Bronchial epithelial cell (primary cell): ENCODE data around the gene ADPGK. TPM values are rescaled to one million over a fixed set of nuclear protein-coding genes. Genes with fewer than 3 reads are reported as not detected.

Experiments used
- DNase-seq: peaks from one replicate; pipeline ENCODE4 v3.0.0-alpha.2; 2010; ENCODE audit warnings: low read depth
- FAIRE-seq: peaks from 2 replicates; lab custom pipeline; 2011; peaks lifted over from hg19 to GRCh38; lab: Jason Lieb, UNC
- H3K27me3 ChIP-seq: 2 replicates; pipeline ENCODE4 v1.5.1; 2011; ENCODE audit warnings: low read length; ENCODE audit not compliant: control insufficient read depth, insufficient read depth
- H3K36me3 ChIP-seq: 2 replicates; pipeline ENCODE4 v1.5.1; 2011; ENCODE audit warnings: low read length; ENCODE audit not compliant: control insufficient read depth, insufficient read depth
- H3K4me3 ChIP-seq: 2 replicates; pipeline ENCODE4 v1.5.1; 2011; ENCODE audit warnings: mild to moderate bottlenecking, low read depth, low read length, control low read depth
- total RNA-seq: library from RNA; depleted of rRNA; stranded (reverse); fragments of >200 nt; gene quantifications from 2 replicates; pipeline ENCODE4 v1.2.1, GENCODE V29; 2014
- TF ChIP-seq, protein P1 (sequence below): IDR thresholded peaks from 2 replicates; pipeline ENCODE4 v1.5.1; 2011; ENCODE audit warnings: mild to moderate bottlenecking, moderate library complexity, low read length, control low read depth, inconsistent platforms; ENCODE audit not compliant: insufficient read depth, severe bottlenecking

The ADPGK gene
- total RNA-seq, 1 donor from 2014 or later, result 40.5 TPM

DNA sequence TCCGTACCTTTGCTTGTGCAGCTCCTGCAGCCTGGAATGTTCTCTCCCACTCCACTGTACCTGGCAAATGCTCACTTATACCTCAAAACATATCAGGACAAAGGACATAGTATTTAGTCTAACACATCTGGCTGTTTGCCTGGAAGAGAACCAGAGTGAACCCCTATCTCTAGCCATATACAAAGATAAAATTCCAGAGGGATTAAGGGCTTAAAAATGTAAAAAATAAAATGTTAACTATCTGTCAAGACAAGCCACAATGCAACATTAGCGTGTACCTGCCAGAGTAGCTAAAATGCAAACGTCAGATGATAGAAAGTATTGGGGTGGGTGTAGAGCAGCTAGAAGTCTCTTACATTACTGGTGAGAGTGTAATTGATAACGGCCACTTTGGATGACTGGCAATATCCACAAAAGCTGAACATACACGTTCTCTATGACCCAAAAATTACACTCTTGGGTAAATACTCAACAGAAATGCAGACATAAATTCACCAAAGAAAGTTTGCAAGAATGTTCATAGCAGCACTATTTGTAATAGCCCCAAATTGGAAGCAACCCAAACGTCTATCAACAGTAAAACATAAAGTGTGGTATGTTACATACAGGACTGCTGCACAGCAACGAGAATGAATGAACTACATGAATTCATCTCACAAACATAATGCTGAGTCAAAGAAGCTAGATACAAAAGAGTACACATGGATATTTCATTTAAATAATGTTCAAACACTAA, 18.2 kb upstream of the ADPGK start:
- no peak for FAIRE-seq
- DNase-seq, result no peak
- TF ChIP-seq, protein P1, sequence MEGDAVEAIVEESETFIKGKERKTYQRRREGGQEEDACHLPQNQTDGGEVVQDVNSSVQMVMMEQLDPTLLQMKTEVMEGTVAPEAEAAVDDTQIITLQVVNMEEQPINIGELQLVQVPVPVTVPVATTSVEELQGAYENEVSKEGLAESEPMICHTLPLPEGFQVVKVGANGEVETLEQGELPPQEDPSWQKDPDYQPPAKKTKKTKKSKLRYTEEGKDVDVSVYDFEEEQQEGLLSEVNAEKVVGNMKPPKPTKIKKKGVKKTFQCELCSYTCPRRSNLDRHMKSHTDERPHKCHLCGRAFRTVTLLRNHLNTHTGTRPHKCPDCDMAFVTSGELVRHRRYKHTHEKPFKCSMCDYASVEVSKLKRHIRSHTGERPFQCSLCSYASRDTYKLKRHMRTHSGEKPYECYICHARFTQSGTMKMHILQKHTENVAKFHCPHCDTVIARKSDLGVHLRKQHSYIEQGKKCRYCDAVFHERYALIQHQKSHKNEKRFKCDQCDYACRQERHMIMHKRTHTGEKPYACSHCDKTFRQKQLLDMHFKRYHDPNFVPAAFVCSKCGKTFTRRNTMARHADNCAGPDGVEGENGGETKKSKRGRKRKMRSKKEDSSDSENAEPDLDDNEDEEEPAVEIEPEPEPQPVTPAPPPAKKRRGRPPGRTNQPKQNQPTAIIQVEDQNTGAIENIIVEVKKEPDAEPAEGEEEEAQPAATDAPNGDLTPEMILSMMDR, result no peak
- no peaks in the 10 kb centered on the region for H3K36me3 ChIP-seq
- no peak overlapping the region for H3K4me3 ChIP-seq
- no peaks in the 10 kb centered on the region for H3K27me3 ChIP-seq

DNA sequence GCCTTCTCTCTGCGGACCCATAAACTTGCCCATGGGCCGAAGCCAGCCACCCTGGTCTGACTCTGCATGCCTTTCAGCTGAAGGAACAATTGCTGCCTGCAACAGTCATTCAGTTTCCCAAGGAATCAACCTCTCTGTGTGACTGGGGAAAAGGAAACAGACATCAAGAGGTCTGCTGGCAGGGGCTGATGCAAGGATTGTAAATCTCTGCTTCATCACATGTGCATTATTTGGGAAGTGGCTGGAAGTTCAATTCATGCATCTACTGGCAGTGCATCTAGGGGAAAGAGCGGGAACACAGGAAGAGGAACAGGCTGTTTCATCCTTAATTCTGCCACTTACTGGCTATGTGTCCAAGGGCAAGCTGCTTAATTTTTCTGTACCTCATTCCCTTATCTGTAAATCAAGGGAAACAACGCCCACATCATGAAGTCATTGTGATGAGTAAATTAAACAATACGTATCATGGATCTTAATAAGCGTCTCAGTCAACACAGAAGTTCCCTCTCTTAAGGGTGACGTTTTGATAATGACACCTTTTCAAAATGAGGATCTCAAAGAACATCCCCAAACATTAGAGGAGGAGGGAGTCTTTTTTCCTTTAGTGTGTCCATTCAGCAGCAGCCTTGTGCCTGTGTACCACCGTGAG, 17.4 kb upstream of the ADPGK start:
- H3K27me3 ChIP-seq, result no peaks in the 10 kb centered on the region
- no peaks in the 10 kb centered on the region for H3K36me3 ChIP-seq
- TF ChIP-seq, protein P1, result no peak
- no peak overlapping the region for H3K4me3 ChIP-seq
- FAIRE-seq (no peak), DNase-seq (peak; percentile 48)

DNA sequence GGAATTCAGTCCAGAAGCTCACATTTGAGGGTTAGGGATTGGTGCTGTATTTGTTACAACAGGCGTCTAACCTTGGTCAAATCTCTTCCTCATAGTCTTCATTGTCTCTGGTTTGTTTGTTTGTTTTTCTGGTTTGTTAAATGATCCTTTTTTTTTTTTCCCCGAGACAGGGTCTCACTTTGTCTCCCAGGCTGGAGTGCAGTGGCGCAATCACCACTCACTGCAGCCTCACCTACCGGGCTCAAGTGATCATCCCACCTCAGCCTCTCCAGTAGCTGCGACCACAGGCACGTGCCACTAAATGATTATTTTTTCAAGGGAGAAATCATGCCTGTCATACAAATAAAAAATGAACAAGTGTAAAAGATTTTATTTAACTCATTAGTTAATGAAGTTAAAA, 14.3 kb upstream of the ADPGK start:
- TF ChIP-seq, protein P1, result no peak
- Histone ChIP-seq H3K36me3 (no peaks in the 10 kb centered on the region), H3K27me3 (no peaks in the 10 kb centered on the region), H3K4me3 (no peak overlapping the region)
- DNase-seq (no peak), FAIRE-seq (no peak)

- H3K36me3 ChIP-seq, result no peaks in the 10 kb centered on the region
- H3K4me3 ChIP-seq, result peak overlapping the region; percentile 35
- DNase-seq (no peak), FAIRE-seq (no peak)
- no peaks in the 10 kb centered on the region for H3K27me3 ChIP-seq
- TF ChIP-seq, protein P1, result no peak
These were observed 13.8 kb upstream of the ADPGK start for GRCh38 chr15:72797338-72797689.

GRCh38 chr15:72796515-72797337, 13.2 kb upstream of the ADPGK start:
- FAIRE-seq, result no peak
- Histone ChIP-seq H3K27me3 (no peaks in the 10 kb centered on the region), H3K4me3 (peak overlapping the region; percentile 35), H3K36me3 (no peaks in the 10 kb centered on the region)
- TF ChIP-seq, protein P1, result peak; percentile 44
- DNase-seq, result no peak
